GM19467 (cell line): ENCODE results near the gene MMP17.
A peak's percentile ranks its signal among the peaks of the same experiment; 100 is the strongest.
"Not testable (repeated sequence)": the region's sequence is repeated elsewhere in the genome, so short reads cannot be mapped to it uniquely, and the experiment has no call there.

ENCODE experiments used
- ATAC-seq: cut with Tn5 transposase; IDR thresholded peaks from one replicate; pipeline ENCODE4 v1.9.1; 2021; ENCODE audit warnings: mild to moderate bottlenecking, moderate library complexity; ENCODE audit not compliant: unreplicated experiment

The MMP17 gene

DNA sequence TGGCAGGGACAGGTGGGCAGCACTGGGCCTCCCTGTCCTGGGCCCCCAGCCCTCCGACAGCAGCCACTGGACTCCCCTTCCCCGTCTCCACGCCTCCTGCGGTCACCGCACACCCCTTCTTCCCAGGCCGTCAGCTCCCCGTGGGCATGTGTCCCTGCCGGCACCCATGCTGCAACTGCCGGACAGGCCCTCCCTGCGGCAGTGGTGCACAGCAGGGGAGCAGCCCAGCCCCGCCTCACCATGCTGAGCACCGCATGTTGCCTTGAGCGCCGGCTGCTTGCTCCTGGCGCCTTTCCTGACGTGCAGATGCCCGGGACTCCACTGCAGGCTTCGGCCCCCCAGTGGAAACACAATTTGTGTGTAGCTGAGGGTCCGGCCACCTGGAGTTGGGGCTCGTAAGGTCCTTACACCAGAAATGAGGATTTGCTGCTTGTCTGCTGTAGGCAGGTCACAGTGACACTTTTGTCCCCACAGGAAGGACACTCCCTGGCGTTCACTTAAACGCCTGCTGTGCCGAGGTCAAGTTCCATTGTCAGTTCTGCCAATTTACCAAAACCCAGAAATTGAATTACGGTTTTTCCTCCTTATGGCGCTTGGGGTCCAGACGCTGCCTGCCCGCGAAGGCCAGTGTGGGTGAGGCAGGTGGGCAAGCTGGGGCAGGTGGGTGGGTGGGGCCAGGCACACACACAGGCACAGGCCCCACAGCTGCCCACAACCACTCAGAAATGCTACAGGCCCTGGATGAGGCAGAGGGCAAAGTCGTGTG, 28.2 kb upstream of the MMP17 start:
- no peak for ATAC-seq

DNA sequence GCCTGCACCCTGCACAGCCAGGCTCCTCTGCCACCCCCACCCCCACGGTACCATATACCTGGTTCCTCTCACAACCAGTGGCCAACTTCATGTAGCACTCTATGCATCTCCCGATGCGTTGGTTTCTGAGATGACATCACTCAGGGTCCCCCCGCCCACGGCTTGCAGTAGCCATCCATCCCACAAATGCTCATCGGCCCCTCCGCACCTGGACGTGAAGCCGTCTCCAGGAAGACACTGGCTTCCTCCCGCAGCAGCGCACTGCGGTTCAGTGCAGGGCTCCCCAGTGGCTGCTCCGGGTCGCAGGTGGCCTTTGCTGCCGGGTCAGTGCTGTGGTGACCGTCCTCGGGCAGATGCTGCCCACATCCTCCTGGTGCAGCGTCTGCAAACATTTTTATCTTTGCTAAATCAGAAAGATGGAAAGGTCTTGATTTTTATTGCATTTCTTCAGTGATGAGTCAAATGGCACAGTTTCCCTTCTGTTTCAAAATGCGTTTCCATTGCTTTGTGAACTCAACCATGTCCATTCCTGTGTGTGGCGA, 27.5 kb upstream of the MMP17 start:
- no peak for ATAC-seq

DNA sequence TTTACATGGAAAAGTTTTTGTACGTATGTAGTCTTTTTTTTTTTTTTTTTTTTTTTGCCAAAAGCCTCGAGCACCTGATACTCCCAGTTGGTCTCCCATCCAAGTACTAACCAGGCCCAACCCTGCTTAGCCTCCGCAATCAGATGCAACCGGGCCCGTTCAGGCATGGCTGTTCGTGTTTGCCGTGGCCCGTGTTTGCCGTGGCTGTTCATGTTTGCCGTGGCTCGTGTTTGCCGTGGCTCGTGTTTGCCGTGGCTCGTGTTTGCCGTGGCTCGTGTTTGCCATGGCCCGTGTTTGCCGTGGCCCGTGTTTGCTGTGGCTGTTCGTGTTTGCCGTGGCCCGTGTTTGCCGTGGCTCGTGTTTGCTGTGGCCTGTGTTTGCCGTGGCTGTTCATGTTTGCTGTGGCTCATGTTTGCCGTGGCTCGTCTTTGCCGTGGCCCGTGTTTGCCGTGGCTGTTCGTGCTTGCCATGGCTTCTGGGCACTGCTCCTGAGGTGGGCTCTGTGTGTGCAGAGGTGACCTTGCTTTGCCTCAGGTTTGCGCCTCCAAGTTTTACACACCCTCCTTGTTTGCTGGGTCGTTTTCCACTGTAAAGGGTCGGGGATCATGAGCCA, 26.8 kb upstream of the MMP17 start:
- ATAC-seq, result no peak

DNA sequence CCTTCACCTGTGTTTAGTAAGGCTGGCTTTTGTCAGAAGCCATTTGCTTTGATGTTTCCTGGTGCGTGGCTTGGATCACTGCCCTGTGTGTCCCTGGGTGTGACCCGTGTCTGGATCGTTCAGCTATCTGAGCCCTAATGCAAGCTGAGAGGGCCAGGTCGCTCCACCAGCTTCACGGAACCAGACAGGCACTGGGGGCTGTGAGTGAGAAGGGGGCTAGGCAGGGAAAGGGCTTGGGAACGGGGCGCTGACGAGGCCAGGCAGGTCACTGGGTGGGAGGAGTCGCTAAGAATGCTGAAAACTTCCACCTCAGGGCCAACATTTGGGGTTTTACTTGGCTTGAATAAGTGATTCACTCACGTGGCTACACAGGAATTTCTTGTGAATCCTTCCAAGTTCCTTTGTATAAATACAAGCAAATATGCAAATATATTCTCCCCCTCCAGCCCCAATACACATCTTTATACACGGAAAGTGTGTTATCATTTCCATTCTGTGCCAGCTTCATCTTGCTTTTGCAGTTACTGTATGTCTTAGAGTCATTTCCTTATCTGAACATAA, 24.2 kb upstream of the MMP17 start:
- no peak for ATAC-seq

DNA sequence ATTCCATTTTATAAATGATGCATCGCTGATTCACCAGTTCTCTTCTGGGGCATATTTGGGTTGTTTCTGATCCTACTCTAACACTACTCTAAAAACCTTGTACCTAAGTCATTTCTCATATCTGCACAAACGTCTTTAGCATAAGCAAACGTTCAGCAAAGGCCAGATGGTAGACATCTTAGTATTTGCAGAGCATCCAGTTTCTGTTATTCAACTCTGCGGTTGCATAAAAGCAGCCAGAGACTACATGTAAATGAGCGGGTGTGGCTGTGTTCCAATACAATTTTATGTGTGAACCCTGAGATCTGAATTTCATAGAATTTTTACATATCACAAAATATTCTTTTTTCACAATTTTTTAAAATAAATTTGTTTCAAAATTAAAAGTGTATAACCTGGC, 22.8 kb upstream of the MMP17 start:
- ATAC-seq, result no peak

DNA sequence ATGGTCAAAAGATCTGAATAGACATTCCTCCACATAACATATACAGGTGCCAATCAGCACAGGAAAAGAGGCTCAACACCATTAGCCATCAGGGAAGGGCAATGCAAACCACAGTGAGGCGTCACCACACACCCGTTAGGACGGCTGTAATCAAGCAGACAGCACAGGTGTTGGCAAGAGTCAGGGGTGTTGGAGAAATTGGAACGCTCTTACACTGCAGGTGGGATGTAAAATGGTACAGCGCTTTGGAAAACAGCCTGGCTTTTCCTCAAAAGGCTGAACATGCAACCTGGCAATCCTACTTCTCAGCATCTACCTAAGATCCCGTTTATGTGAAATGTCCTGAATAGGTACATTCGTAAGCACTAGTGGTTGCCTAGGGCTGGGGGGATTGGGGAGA, 21.5 kb upstream of the MMP17 start:
- no peak for ATAC-seq

DNA sequence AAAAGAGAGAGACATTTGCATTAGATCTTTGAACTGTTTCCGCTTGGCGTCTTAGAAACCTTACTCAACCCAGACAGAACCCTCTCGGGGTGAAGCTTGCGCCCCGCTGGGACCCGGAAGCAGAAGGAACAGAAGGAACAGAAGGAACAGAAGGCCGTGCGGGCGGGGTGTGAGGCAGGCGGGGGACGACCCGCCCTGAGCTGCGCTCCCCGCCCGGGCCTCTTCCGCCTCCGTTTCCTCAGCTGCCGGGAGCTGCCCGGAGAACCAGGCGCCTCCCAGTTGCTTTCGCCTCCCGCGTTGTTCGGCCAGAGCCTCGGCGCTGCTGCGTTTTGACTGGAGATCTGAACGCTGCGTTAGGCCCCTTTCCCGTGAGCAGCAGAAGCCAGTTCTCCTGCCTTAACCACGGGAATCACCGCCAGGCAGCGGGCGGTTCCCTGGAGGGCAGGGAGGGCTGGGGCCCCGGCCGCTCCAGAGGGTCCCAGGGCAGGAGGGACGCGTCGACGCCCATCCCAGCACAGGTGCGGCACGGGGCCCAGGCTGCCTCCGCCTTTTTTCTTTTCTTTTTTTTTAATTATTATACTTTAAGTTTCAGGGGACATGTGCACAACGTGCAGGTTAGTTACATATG, 19.3 kb upstream of the MMP17 start:
- peak; percentile 48 for ATAC-seq

DNA sequence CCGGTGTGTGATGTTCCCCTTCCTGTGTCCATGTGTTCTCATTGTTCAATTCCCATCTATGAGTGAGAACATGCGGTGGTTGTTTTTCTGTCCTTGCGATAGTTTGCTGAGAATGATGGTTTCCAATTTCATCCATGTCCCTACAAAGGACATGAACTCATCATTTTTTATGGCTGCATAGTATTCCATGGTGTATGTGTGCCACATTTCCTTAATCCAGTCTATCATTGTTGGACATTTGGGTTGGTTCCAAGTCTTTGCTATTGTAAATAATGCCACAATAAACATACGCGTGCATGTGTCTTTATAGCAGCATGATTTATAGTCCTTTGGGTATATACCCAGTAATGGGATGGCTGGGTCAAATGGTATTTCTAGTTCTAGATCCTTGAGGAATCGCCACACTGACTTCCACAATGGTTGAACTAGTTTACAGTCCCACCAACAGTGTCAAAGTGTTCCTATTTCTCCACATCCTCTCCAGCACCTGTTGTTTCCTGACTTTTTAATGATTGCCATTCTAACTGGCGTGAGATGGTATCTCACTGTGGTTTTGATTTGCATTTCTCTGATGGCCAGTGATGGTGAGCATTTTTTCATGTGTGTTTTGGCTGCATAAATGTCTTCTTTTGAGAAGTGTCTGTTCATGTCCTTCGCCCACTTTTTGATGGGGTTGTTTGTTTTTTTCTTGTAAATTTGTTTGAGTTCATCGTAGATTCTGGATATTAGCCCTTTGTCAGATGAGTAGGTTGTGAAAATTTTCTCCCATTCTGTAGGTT, 18.5 kb upstream of the MMP17 start:
- not testable (repeated sequence) for ATAC-seq

DNA sequence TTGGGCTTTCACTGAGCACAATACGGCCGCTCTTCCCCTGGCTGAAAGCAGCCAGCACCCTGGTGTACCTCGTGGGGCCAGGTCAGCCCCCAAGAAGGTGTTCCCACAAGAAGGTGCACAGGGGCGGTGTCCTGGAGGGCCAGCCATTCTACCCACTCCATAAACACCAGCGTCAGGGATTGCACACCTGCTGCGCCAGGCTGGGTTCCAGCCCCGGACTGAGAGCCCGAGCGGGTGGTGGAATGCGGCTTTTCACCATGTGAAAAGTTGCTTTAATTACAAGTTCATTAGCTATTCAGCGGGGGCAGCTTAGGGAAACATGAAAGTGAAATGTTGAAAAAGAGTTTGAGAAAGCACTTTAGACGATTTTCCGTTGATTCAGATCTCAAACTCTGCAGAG, 17.5 kb upstream of the MMP17 start:
- ATAC-seq, result no peak

DNA sequence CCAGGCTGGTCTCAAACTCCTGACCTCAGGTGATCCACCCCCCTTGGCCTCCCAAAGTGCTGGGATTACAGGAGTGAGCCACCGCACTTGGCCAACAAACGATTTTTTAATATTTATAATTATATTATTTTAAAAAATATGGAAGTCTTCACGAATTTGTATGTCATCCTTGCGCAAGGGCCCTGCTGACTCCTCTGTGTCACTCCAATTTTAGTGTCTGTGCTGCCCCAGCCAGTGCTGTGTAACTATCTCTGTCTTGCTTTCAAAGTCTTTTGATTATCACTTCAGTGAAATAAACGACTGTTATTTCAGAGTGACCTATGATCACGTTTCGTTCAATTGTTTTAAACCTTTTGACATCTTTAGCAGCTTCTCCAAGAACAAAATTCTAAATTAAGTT, 13.1 kb upstream of the MMP17 start:
- ATAC-seq, result no peak

DNA sequence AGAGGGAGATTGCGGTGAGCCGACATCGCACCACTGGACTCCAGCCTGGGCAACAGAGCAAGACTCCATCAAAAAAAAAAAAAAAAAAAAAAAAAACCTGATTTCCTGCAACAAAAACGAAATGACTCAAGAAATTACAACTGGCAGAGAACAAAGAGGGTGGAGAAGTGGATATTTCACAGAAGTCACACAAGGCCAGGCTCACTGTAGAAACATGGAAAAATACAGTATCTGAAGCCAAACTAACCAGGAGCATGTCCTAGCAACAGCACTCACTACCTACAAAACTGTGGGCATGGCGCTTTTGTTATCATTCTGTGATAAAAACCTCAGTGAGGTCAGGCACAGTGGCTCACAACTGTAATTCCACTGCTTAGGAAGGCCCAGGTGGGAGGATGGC, 11.7 kb upstream of the MMP17 start:
- ATAC-seq, result no peak

DNA sequence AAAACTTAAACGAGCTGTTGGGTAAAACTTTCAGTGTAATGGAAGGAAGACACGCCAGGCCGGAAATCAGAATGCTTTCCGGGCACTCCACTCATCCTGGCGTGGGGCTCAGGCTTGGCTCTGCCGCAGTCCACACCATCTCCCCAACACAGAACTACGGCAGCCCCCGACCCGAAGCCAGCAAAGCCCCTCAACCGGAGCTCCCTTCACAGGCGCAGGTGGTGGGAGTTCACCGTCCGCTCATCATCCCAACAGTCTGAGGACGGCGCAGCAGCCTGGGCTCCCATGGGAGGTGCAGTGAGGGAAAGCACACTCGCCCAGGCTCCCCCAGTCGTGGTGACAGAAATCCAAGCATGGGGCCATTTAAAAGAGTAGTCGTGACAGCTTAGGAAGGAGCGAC, 11.0 kb upstream of the MMP17 start:
- ATAC-seq, result no peak

DNA sequence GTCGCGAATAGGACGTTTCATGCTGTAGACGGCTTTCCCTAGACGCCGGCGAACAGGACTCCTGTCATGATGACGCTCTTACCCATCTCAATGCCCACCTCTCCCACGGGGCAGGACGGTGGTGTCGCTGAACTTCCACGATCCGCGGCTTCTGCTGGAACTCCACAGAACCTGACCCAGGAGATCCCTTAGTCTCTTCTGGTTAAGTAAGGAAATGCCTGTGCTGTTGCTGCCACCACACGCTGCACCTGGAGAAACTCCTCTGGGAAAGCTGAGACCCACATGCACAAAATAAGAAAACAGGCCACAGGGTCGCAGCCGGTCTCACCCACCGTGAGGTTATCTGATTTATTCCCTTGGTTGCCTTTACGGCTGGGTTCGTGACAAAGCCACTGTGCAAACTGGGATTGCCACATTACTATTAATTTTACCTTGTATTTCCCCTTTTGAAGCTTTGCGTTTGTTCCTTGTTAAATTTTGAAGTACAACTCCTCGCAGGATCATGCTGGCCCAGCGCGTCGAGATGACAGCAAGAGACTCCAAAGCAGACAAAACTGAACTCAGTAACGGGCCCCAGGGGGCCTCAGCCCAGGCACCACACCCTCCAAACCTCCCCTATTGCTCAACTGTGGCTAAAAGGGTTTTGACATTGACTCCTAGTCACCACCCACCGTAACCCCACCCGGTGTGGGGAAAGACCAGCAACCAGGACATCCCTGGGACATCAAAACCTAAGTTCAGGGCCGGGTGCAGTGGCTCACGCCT, 9.2 kb upstream of the MMP17 start:
- ATAC-seq, result no peak

DNA sequence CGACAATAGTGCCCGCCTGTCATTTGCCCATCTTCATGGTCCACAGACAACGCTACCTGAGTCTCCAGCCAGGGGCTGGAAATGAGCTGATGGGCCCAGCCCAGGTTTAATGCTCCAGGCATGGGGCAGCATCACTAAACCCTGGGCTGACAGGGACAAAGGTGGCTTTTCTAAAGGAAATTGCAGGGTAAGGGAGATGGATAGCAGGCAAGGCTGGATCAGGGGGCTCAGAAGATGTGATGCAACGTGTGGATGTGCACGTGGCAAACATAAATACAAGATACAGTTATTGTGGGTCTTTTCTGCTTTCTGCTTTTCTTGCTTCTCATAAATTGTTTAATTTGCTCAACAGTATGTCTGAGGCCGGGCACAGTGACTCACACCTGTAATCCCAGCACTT, 3.7 kb upstream of the MMP17 start:
- ATAC-seq, result no peak

DNA sequence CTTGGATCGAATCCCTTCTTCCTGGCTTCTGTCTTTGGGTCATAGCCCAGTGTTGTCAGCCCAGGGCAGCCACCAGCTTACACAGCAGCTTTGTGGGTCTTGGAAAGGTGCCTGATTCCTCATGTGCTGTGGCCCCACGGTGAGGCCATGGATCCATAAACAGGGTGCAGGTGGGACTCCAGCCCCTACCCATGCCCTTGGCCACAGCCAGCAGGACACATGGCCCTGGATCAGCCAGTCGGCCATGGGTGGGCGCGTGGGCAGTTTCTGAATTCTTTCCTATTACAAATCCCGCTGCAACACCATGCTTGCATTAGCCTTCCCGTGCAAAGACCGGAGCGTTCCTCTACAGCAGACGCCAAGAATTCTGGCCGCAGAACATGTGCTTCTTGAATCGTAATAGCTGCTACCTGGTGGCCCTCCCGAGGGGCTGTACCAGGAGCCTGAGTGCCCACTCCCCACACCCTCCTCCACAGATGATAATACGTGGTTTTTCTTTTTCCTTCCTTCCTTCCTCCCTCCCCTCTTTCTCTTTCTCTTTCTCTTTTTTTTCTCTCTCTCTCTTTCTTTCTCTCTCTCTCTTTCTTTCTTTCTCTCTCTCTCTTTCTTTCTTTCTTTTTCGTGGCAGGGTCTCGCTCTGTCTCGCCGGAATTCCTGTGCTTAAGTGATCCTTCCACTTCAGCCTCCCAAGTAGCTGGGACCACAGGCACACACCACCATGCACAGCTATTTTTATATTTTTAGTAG, 2.9 kb upstream of the MMP17 start:
- ATAC-seq, result no peak

DNA sequence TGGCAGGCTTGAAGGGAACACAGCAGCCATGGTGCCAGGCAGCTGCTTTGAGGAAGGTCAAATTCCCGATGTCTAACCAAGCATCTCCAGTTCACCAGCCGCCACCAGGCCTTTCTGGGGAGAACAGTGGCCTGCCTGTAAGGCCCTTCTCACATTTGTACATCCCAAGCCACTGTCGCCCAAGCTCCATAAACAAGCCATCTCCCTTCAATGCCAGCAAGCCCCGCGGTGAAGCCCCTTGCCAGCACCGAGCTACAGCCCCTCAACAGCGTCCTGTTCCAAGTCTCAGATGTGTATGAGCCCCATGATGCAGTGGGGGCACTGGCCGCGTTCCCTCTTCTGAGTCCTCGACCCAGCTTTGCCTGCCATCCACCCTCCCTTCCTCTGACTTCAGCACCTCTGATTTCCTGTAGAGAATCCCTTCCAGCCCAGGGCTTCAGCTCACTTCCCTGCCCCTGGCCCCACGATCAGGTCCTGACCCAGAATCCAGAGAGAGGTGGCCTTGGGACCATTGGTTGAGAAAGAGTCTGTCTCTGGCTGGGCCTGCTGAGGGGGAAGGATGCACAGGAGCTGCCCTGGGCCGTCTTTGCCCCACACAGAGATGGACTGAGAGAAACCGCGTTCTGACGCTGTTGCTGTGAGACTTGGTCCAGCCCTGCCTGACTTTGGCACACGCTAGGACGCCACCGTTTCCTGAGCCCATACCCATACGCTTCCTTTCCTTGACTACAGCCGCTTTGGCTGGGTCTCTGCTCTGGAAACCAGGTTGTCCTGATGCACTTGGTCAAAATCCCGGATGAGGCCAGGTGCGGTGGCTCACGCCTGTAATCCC, 1.9 kb upstream of the MMP17 start:
- no peak for ATAC-seq

DNA sequence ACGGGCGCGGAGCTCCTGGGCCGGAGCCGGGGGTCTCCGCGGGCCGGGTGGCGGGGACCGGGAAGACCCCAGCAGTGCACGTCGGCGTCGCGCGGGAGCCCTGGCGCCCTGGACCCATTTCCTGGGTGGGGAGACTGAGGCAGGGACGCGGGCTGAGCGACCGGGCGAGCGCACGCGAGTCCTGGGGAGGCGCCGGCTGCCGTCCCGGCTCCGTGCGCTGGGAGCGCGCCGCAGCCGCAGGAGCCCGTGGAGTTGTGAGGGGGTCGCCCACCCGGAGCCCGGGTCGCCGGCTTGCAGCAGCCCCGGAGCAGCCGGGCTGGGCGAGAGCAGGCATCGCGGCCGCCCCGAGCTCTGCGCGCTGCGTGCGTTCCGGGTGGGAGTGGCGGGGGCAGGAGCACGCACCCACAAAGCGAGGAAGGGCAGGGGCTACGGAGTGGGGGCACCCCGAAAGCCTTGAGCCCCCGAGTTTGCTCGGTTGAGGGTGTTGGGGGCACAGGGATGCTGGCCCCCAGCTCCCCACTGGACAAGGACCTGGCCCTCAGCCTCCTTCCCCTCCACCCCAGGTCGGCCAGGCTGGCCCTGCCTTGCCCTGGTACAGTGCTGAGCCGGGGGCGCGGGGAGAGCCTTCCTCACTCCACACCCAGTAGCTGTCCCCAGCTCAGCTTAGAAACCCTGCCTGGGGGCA, 620 bp downstream of the MMP17 start:
- ATAC-seq, result no peak

DNA sequence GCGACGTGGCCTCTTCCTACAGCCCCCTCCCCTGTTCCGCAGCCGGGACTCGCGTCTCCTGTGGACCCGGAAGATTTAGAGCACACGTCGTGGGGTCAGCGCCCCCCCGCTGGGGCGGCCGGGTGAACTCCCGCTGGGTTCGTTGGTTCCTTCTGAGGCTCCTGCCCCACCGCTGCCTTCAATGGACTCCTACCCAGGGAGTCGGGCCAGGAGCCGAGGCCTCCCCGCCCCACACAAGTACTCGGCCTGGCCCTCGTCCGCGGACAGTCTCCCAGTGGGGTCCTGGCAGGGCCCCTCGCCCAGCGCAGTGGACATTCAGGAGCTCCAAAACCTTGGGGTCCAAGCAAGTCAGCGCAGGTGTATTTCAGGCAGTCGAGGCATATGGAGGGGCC, 1.2 kb downstream of the MMP17 start:
- no peak for ATAC-seq
